ENCODE data around the gene KCTD16.

GRCh38 chr5:144329681-144330080, 159.0 kb downstream of the KCTD16 start:
- TF ChIP-seq, protein P1, sequence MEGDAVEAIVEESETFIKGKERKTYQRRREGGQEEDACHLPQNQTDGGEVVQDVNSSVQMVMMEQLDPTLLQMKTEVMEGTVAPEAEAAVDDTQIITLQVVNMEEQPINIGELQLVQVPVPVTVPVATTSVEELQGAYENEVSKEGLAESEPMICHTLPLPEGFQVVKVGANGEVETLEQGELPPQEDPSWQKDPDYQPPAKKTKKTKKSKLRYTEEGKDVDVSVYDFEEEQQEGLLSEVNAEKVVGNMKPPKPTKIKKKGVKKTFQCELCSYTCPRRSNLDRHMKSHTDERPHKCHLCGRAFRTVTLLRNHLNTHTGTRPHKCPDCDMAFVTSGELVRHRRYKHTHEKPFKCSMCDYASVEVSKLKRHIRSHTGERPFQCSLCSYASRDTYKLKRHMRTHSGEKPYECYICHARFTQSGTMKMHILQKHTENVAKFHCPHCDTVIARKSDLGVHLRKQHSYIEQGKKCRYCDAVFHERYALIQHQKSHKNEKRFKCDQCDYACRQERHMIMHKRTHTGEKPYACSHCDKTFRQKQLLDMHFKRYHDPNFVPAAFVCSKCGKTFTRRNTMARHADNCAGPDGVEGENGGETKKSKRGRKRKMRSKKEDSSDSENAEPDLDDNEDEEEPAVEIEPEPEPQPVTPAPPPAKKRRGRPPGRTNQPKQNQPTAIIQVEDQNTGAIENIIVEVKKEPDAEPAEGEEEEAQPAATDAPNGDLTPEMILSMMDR (IDR thresholded peaks at IDR 0.05; ENCODE audit: insufficient read depth, low read depth, low read length), result no peak
- no peak for TF ChIP-seq EZH2 (IDR thresholded peaks at IDR 0.05; ENCODE audit: insufficient read depth, low read length)
